GM12878 (cell line): ENCODE measurements around the gene P2RY11. TPM values are rescaled to one million over a fixed set of nuclear protein-coding genes. Genes with fewer than 3 reads are reported as not detected.
A peak's percentile ranks its signal among the peaks of the same experiment; 100 is the strongest.

ENCODE experiments used
- ATAC-seq: fragments of 200-7000 bp; cut with Tn5 transposase; 3 replicates; pipeline ENCODE4 v1.9.1; 2020; ENCODE audit warnings: mild to moderate bottlenecking, moderate library complexity
- BruUV-seq: library from RNA; stranded (reverse); fragments of 400-500 nt; replicated peaks from 2 replicates; lab custom pipeline; 2021; lab: Mats Ljungman, UMichigan
- CTCF ChIA-PET: fragments of 300-600 bp; sonication (Branson Sonifier 250); formaldehyde crosslinking; extraction: SDS; loops from one replicate; lab custom pipeline; 2021; ENCODE audit warnings: inconsistent platforms; lab: Yijun Ruan, JAX
- POLR2A ChIA-PET: fragments of 350-600 bp; formaldehyde crosslinking; extraction: SDS; loops from one replicate; lab custom pipeline; 2021; ENCODE audit warnings: inconsistent platforms; lab: Charles Lee
- RAD21 ChIA-PET: fragments of 300-600 bp; sonication (Branson Sonifier 250); formaldehyde crosslinking; loops from one replicate; lab custom pipeline; 2023; ENCODE audit warnings: antibody characterized with exemption; ENCODE audit not compliant: unreplicated experiment; lab: Charles Lee
- SMC1A ChIA-PET: fragments of 300-600 bp; sonication (Branson Sonifier 250); formaldehyde crosslinking; loops from one replicate; lab custom pipeline; 2023; ENCODE audit not compliant: unreplicated experiment, uncharacterized antibody; lab: Charles Lee
- DNase-seq: peaks from one replicate; pipeline ENCODE4 v3.0.0-alpha.2; 2011; ENCODE audit warnings: low read depth, low spot score
- FAIRE-seq: peaks from 3 replicates; lab custom pipeline; 2011; peaks lifted over from hg19 to GRCh38; lab: Jason Lieb, UNC
- H2AFZ ChIP-seq: 2 replicates; pipeline ENCODE4 v1.6.0; 2011; ENCODE audit warnings: low read depth, low read length, control low read depth; ENCODE audit not compliant: control insufficient read depth
- H3K27ac ChIP-seq: 2 replicates; pipeline ENCODE4 v1.5.1; 2011; ENCODE audit warnings: control low read depth; ENCODE audit not compliant: control insufficient read depth, insufficient read depth
- H3K27me3 ChIP-seq, 2 experiments: replicated peaks in 1 of 2; 2 replicates each; pipeline versions ENCODE4 v1.6.0 to v1.6.1; 2011; ENCODE audit warnings: low read length in 1 of 2; ENCODE audit not compliant: control insufficient read depth in 2 of 2, insufficient read depth in 2 of 2
- H3K36me3 ChIP-seq, 2 experiments: 2 replicates each; pipeline ENCODE4 v1.5.1; 2011; ENCODE audit warnings: low read length in 1 of 2; ENCODE audit not compliant: control insufficient read depth in 2 of 2, insufficient read depth in 2 of 2
- H3K4me1 ChIP-seq: 2 replicates; pipeline ENCODE4 v1.6.1; 2011; ENCODE audit warnings: mild to moderate bottlenecking, low read length, moderate library complexity, mixed read lengths; ENCODE audit not compliant: control insufficient read depth, insufficient read depth
- H3K4me2 ChIP-seq: 2 replicates; pipeline ENCODE4 v1.6.0; 2011; ENCODE audit warnings: control low read depth; ENCODE audit not compliant: control insufficient read depth, insufficient read depth
- H3K4me3 ChIP-seq: fragments of 200-600 bp; sonication (generic); 2 replicates; pipeline ENCODE4 v1.5.1; 2016
- H3K79me2 ChIP-seq: 2 replicates; pipeline ENCODE4 v1.6.0; 2011; ENCODE audit warnings: low read length; ENCODE audit not compliant: control insufficient read depth, insufficient read depth
- H3K9ac ChIP-seq: 2 replicates; pipeline ENCODE4 v1.8.0; 2011; ENCODE audit warnings: low read length, control low read depth, mixed read lengths; ENCODE audit not compliant: control insufficient read depth, insufficient read depth
- H3K9me3 ChIP-seq: replicated peaks from 3 replicates; pipeline ENCODE4 v1.5.1; 2011; ENCODE audit warnings: mild to moderate bottlenecking, low read length; ENCODE audit not compliant: control insufficient read depth, insufficient read depth
- H4K20me1 ChIP-seq: 2 replicates; pipeline ENCODE4 v1.6.0; 2011; ENCODE audit not compliant: control insufficient read depth, insufficient read depth
- BACH1 ChIP-seq: fragments of 450-650 bp; IDR thresholded peaks from 2 replicates; pipeline ENCODE4 v1.6.1; 2017; ENCODE audit warnings: mild to moderate bottlenecking, borderline replicate concordance
- BCL11A ChIP-seq: IDR thresholded peaks from 2 replicates; pipeline ENCODE4 v1.6.1; 2011; ENCODE audit warnings: low read depth, low read length
- CREB1 ChIP-seq: IDR thresholded peaks from 2 replicates; pipeline ENCODE4 v1.6.1; 2012; ENCODE audit warnings: low read depth, mild to moderate bottlenecking, inconsistent platforms
- DPF2 ChIP-seq: fragments of 450-650 bp; IDR thresholded peaks from 2 replicates; pipeline ENCODE4 v1.6.1; 2017; ENCODE audit warnings: mild to moderate bottlenecking
- HDAC2 ChIP-seq: fragments of 200-600 bp; sonication (generic); IDR thresholded peaks from 2 replicates; pipeline ENCODE4 v1.6.1; 2017
- STAT3 ChIP-seq: IDR thresholded peaks from 2 replicates; pipeline ENCODE4 v1.6.1; 2011; ENCODE audit warnings: low read depth, low read length, improper control_type of control experiment
- WGBS: methylation state at CpG from one replicate; pipeline ENCODE4 v1.1.6; 2016; ENCODE audit warnings: low lambda C conversion rate; ENCODE audit not compliant: insufficient replicate concordance, insufficient coverage; ENCODE audit errors: missing lambda C conversion rate; 5-methylcytosine and 5-hydroxymethylcytosine counted together
- in situ Hi-C: fragments of 300-500 bp; cut with MboI; formaldehyde crosslinking; loops from 9 replicates; pipeline ENCODE4 v1.14.3; 2018; ENCODE audit warnings: mixed read lengths
- intact Hi-C: fragments of 100-400 bp; cut with micrococcal nuclease; formaldehyde crosslinking; loops from one replicate; pipeline ENCODE4 v1.14.2; 2022; ENCODE audit not compliant: unreplicated experiment
- polyA plus RNA-seq, 11 experiments: library from polyadenylated mRNA; depleted of rRNA in 4 of 11; unstranded in 6 of 11; stranded (reverse) in 5 of 11; fragments of >200 nt; fragmentation: Nextera tagmentation in 4 of 11; fragmentation: Illumina TruSeq in 1 of 11; extraction: Ambion mirVana in 4 of 11; extraction: Trizol in 1 of 11; gene quantifications; 1 replicate in 1 of 11; 2 replicates in 10 of 11; pipeline versions ENCODE4 v1.2.1 to v1.2.3, GENCODE V29; 2011 to 2016; ENCODE audit warnings: inconsistent platforms in 2 of 11, missing spikeins in 2 of 11, low read depth in 1 of 11
- total RNA-seq, 4 experiments: library from RNA; depleted of rRNA in 3 of 4; stranded (reverse); fragments of >200 nt in 3 of 4; fragmentation: Illumina TruSeq in 1 of 4; extraction: Trizol in 1 of 4; gene quantifications; 2 replicates each; pipeline versions ENCODE4 v1.2.1 to v1.2.3, GENCODE V29; 2013 to 2021
- TF ChIP-seq, protein P1 (sequence below): fragments of 450-650 bp; IDR thresholded peaks from 2 replicates; pipeline ENCODE4 v1.6.1; 2016; ENCODE audit warnings: mild to moderate bottlenecking

Gene P2RY11
- total and polyA plus RNA-seq, 10 of the 15 experiments (the other 5 are each of a cell fraction or from before 2014, with no cell fraction given) = 0.14 to 46.5 (median 7.6) TPM

DNA sequence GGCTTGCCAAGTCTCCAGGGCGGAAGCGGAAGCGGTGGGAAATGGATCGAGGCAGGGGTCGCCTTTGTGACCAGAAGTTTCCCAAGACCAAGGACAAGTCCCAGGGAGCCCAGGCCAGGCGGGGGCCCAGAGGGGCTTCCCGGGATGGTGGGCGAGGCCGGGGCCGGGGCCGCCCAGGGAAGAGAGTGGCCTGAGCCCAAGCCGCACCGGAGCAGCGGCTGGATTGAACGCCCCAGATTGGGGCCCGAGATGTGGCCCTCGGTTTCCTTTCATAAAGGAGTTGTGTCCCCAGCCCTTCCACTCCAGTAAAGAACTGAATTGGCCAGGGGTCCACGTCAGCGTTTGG, 548 bp upstream of the P2RY11 start:
- no TSS peak for BruUV-seq
- ATAC-seq (no peak), DNase-seq (no peak)
- peak overlapping the region; percentile 28 for H3K4me2 ChIP-seq
- 46% methylated on average over 19 of the region's 19 CpGs for WGBS
- TF ChIP-seq BACH1 = no peak
- no peak for TF ChIP-seq DPF2
- TF ChIP-seq HDAC2 = no peak
- TF ChIP-seq, protein P1, sequence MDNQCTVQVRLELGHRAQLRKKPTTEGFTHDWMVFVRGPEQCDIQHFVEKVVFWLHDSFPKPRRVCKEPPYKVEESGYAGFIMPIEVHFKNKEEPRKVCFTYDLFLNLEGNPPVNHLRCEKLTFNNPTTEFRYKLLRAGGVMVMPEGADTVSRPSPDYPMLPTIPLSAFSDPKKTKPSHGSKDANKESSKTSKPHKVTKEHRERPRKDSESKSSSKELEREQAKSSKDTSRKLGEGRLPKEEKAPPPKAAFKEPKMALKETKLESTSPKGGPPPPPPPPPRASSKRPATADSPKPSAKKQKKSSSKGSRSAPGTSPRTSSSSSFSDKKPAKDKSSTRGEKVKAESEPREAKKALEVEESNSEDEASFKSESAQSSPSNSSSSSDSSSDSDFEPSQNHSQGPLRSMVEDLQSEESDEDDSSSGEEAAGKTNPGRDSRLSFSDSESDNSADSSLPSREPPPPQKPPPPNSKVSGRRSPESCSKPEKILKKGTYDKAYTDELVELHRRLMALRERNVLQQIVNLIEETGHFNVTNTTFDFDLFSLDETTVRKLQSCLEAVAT = peak; percentile 12
- no peak for TF ChIP-seq BCL11A
- TF ChIP-seq CREB1 = no peak
- TF ChIP-seq STAT3 = no peak
- TF ChIP-seq, all 136 proteins: peak for 1
- H3K4me3 ChIP-seq = peak overlapping the region; percentile 51; the same call in 1 of the 2 replicates
- H3K79me2 ChIP-seq = peaks cover 61% of the 10 kb centered on the region
- H3K36me3 ChIP-seq = peaks cover 18 to 51% of the 10 kb centered on the region in 2 experiments; a peak in 3 of 4 replicates
- intact Hi-C loops (loop anchor here (5.0 kb wide), 1 partner anchor 84 kb away; no protein-coding TSS in a partner anchor), in situ Hi-C loops (no loop called here)
- ChIA-PET SMC1A (interaction anchor here (11.4 kb wide), 1 partner anchor 11 kb away, joined by 150 read pairs; the partner anchor contains the start of gene ANGPTL6), POLR2A (interaction anchor here (0.5 to 5.4 kb wide), 6 partner anchors 8 to 178 kb away, joined by 3 to 58 read pairs (median 6); partner anchors contain the start of gene ANGPTL6), CTCF (interaction anchor here (1.0 to 9.8 kb wide), 7 partner anchors 10 to 179 kb away, joined by 3 to 171 read pairs (median 8); partner anchors contain the start of gene ANGPTL6), RAD21 (interaction anchor here (0.9 to 8.6 kb wide), 5 partner anchors 11 to 179 kb away, joined by 3 to 166 read pairs (median 4); partner anchors contain the start of gene ANGPTL6)
- H3K27ac ChIP-seq = peak overlapping the region; percentile 62
- no peaks in the 10 kb centered on the region for H3K9me3 ChIP-seq
- no peak overlapping the region for H2AFZ ChIP-seq
- no peaks in the 10 kb centered on the region for H4K20me1 ChIP-seq
- no peaks in the 10 kb centered on the region for H3K27me3 ChIP-seq
- H3K9ac ChIP-seq = peak overlapping the region; percentile 18; the same call in 1 of the 2 replicates
- H3K4me1 ChIP-seq = peaks cover 44% of the 10 kb centered on the region
- no peak for FAIRE-seq
